Type B pancreatic cell (in vitro differentiated cells): ENCODE measurements around the gene TCEA2. TPM values are rescaled to one million over a fixed set of nuclear protein-coding genes. Genes with fewer than 3 reads are reported as not detected.

Experiments used
- DNase-seq: peaks from one replicate; pipeline ENCODE4 v3.0.0; 2021; ENCODE audit warnings: mixed read lengths; ENCODE audit not compliant: unreplicated experiment; ENCODE audit errors: extremely low spot score
- H3K27ac Mint-ChIP-seq: 2 replicates; pipeline ENCODE4 v1.8.0; 2021; ENCODE audit warnings: mild to moderate bottlenecking, mixed read lengths
- H3K27me3 Mint-ChIP-seq: 2 replicates; pipeline ENCODE4 v1.8.0; 2021; ENCODE audit warnings: mixed read lengths
- H3K36me3 Mint-ChIP-seq: 2 replicates; pipeline ENCODE4 v1.8.0; 2021; ENCODE audit warnings: mixed read lengths
- H3K4me1 Mint-ChIP-seq: one replicate; pipeline ENCODE4 v1.8.0; 2021; ENCODE audit warnings: mixed read lengths; ENCODE audit not compliant: unreplicated experiment
- H3K4me3 Mint-ChIP-seq: 2 replicates; pipeline ENCODE4 v1.8.0; 2021; ENCODE audit warnings: mild to moderate bottlenecking, mixed read lengths
- H3K9me3 Mint-ChIP-seq: 2 replicates; pipeline ENCODE4 v1.8.0; 2021; ENCODE audit warnings: mixed read lengths
- CTCF ChIP-seq: fragments of 200-600 bp; sonication (generic); conservative IDR thresholded peaks from 2 replicates; pipeline ENCODE4 v1.5.0; 2021; ENCODE audit warnings: antibody characterized with exemption, mild to moderate bottlenecking
- total RNA-seq: library from RNA; stranded (reverse); gene quantifications from 2 replicates; pipeline ENCODE4 v1.2.1, GENCODE V29; 2021; ENCODE audit warnings: low replicate concordance

The TCEA2 gene
- total RNA-seq, 1 donor from 2014 or later: 73.3 TPM

- DNase-seq: no peak
- TF ChIP-seq CTCF: no peak
- peaks cover 7% of the 10 kb centered on the region for H3K36me3 Mint-ChIP-seq
- no peaks in the 10 kb centered on the region for H3K9me3 Mint-ChIP-seq
- peak overlapping the region; percentile 16 for H3K27ac Mint-ChIP-seq
- H3K4me3 Mint-ChIP-seq: no peak overlapping the region
- peaks cover 29% of the 10 kb centered on the region for H3K27me3 Mint-ChIP-seq
- H3K4me1 Mint-ChIP-seq: no peaks in the 10 kb centered on the region
These were observed 27.7 kb upstream of the TCEA2 start for GRCh38 chr20:64035066-64035932.

GRCh38 chr20:64035933-64036345, 27.1 kb upstream of the TCEA2 start, which contains the start of gene C20orf204:
Gene C20orf204, plus strand, starts transcription at chr20:64036182. Its CDS starts 142 bp downstream, at chr20:64036324.
- no peak for DNase-seq
- H3K27me3 Mint-ChIP-seq: peaks cover 36% of the 10 kb centered on the region
- no peaks in the 10 kb centered on the region for H3K4me1 Mint-ChIP-seq
- H3K4me3 Mint-ChIP-seq: no peak within 1 kb of the TSS
- TF ChIP-seq CTCF: no peak
- H3K9me3 Mint-ChIP-seq: no peaks in the 10 kb centered on the region
- peak within 1 kb of the TSS; percentile 16 for H3K27ac Mint-ChIP-seq
- H3K36me3 Mint-ChIP-seq: peaks cover 3% of the 10 kb centered on the region

GRCh38 chr20:64036346-64037198, 26.4 kb upstream of the TCEA2 start:
- H3K4me1 Mint-ChIP-seq: no peaks in the 10 kb centered on the region
- H3K27ac Mint-ChIP-seq: no peak overlapping the region
- no peak for TF ChIP-seq CTCF
- DNase-seq: no peak
- H3K27me3 Mint-ChIP-seq: peaks cover 42% of the 10 kb centered on the region
- no peaks in the 10 kb centered on the region for H3K36me3 Mint-ChIP-seq
- no peaks in the 10 kb centered on the region for H3K9me3 Mint-ChIP-seq
- H3K4me3 Mint-ChIP-seq: no peak overlapping the region

GRCh38 chr20:64037199-64037497, 25.9 kb upstream of the TCEA2 start:
- Mint-ChIP-seq H3K9me3 (no peaks in the 10 kb centered on the region), H3K4me3 (no peak overlapping the region), H3K27me3 (peaks cover 47% of the 10 kb centered on the region), H3K36me3 (no peaks in the 10 kb centered on the region), H3K4me1 (no peaks in the 10 kb centered on the region), H3K27ac (no peak overlapping the region)
- DNase-seq: no peak
- TF ChIP-seq CTCF: no peak

- H3K4me3 Mint-ChIP-seq: peak overlapping the region; percentile 80
- H3K27me3 Mint-ChIP-seq: peaks cover 47% of the 10 kb centered on the region
- H3K36me3 Mint-ChIP-seq: no peaks in the 10 kb centered on the region
- H3K27ac Mint-ChIP-seq: peak overlapping the region; percentile 74
- H3K9me3 Mint-ChIP-seq: no peaks in the 10 kb centered on the region
- no peak for DNase-seq
- no peak for TF ChIP-seq CTCF
- H3K4me1 Mint-ChIP-seq: no peaks in the 10 kb centered on the region
These were observed 25.3 kb upstream of the TCEA2 start for GRCh38 chr20:64037498-64038213.
